GM12878 (cell line): ENCODE measurements around the gene VSTM4. TPM values are rescaled to one million over a fixed set of nuclear protein-coding genes. Genes with fewer than 3 reads are reported as not detected.

Experiments
- ATAC-seq: fragments of 200-7000 bp; cut with Tn5 transposase; 3 replicates; pipeline ENCODE4 v1.9.1; 2020; ENCODE audit warnings: mild to moderate bottlenecking, moderate library complexity
- BruUV-seq: library from RNA; stranded (reverse); fragments of 400-500 nt; replicated peaks from 2 replicates; lab custom pipeline; 2021; lab: Mats Ljungman, UMichigan
- CTCF ChIA-PET: fragments of 300-600 bp; sonication (Branson Sonifier 250); formaldehyde crosslinking; extraction: SDS; loops from one replicate; lab custom pipeline; 2021; ENCODE audit warnings: inconsistent platforms; lab: Yijun Ruan, JAX
- POLR2A ChIA-PET: fragments of 350-600 bp; formaldehyde crosslinking; extraction: SDS; loops from one replicate; lab custom pipeline; 2021; ENCODE audit warnings: inconsistent platforms; lab: Charles Lee
- RAD21 ChIA-PET: fragments of 300-600 bp; sonication (Branson Sonifier 250); formaldehyde crosslinking; loops from one replicate; lab custom pipeline; 2023; ENCODE audit warnings: antibody characterized with exemption; ENCODE audit not compliant: unreplicated experiment; lab: Charles Lee
- SMC1A ChIA-PET: fragments of 300-600 bp; sonication (Branson Sonifier 250); formaldehyde crosslinking; loops from one replicate; lab custom pipeline; 2023; ENCODE audit not compliant: unreplicated experiment, uncharacterized antibody; lab: Charles Lee
- DNase-seq: peaks from one replicate; pipeline ENCODE4 v3.0.0-alpha.2; 2011; ENCODE audit warnings: low read depth, low spot score
- FAIRE-seq: peaks from 3 replicates; lab custom pipeline; 2011; peaks lifted over from hg19 to GRCh38; lab: Jason Lieb, UNC
- H2AFZ ChIP-seq: 2 replicates; pipeline ENCODE4 v1.6.0; 2011; ENCODE audit warnings: low read depth, low read length, control low read depth; ENCODE audit not compliant: control insufficient read depth
- H3K27ac ChIP-seq: 2 replicates; pipeline ENCODE4 v1.5.1; 2011; ENCODE audit warnings: control low read depth; ENCODE audit not compliant: control insufficient read depth, insufficient read depth
- H3K27me3 ChIP-seq, 2 experiments: replicated peaks in 1 of 2; 2 replicates each; pipeline versions ENCODE4 v1.6.0 to v1.6.1; 2011; ENCODE audit warnings: low read length in 1 of 2; ENCODE audit not compliant: control insufficient read depth in 2 of 2, insufficient read depth in 2 of 2
- H3K36me3 ChIP-seq, 2 experiments: 2 replicates each; pipeline ENCODE4 v1.5.1; 2011; ENCODE audit warnings: low read length in 1 of 2; ENCODE audit not compliant: control insufficient read depth in 2 of 2, insufficient read depth in 2 of 2
- H3K4me1 ChIP-seq: 2 replicates; pipeline ENCODE4 v1.6.1; 2011; ENCODE audit warnings: mild to moderate bottlenecking, low read length, moderate library complexity, mixed read lengths; ENCODE audit not compliant: control insufficient read depth, insufficient read depth
- H3K4me2 ChIP-seq: 2 replicates; pipeline ENCODE4 v1.6.0; 2011; ENCODE audit warnings: control low read depth; ENCODE audit not compliant: control insufficient read depth, insufficient read depth
- H3K4me3 ChIP-seq: fragments of 200-600 bp; sonication (generic); 2 replicates; pipeline ENCODE4 v1.5.1; 2016
- H3K79me2 ChIP-seq: 2 replicates; pipeline ENCODE4 v1.6.0; 2011; ENCODE audit warnings: low read length; ENCODE audit not compliant: control insufficient read depth, insufficient read depth
- H3K9ac ChIP-seq: 2 replicates; pipeline ENCODE4 v1.8.0; 2011; ENCODE audit warnings: low read length, control low read depth, mixed read lengths; ENCODE audit not compliant: control insufficient read depth, insufficient read depth
- H3K9me3 ChIP-seq: replicated peaks from 3 replicates; pipeline ENCODE4 v1.5.1; 2011; ENCODE audit warnings: mild to moderate bottlenecking, low read length; ENCODE audit not compliant: control insufficient read depth, insufficient read depth
- H4K20me1 ChIP-seq: 2 replicates; pipeline ENCODE4 v1.6.0; 2011; ENCODE audit not compliant: control insufficient read depth, insufficient read depth
- BHLHE40 ChIP-seq, 2 experiments: fragments of 450-650 bp in 1 of 2; IDR thresholded peaks; 2 replicates each; pipeline ENCODE4 v1.6.1; 2011 to 2017; ENCODE audit warnings: low read depth in 2 of 2, borderline replicate concordance in 1 of 2, improper control_type of control experiment in 1 of 2, low read length in 1 of 2, mild to moderate bottlenecking in 1 of 2
- HDGF ChIP-seq: fragments of 450-650 bp; IDR thresholded peaks from 2 replicates; pipeline ENCODE4 v1.6.1; 2016; ENCODE audit warnings: antibody characterized with exemption
- KDM1A ChIP-seq: fragments of 200-600 bp; sonication (generic); IDR thresholded peaks from 2 replicates; pipeline ENCODE4 v1.6.1; 2016; ENCODE audit warnings: borderline replicate concordance
- KLF5 ChIP-seq: fragments of 450-650 bp; IDR thresholded peaks from 2 replicates; pipeline ENCODE4 v1.6.1; 2014; ENCODE audit warnings: mild to moderate bottlenecking; ENCODE audit not compliant: partially characterized antibody
- MTA3 ChIP-seq: IDR thresholded peaks from 2 replicates; pipeline ENCODE4 v1.6.1; 2012; ENCODE audit warnings: low read length, inconsistent platforms, borderline replicate concordance
- NR2C2 ChIP-seq: IDR thresholded peaks from 2 replicates; pipeline ENCODE4 v1.6.1; 2011; ENCODE audit warnings: borderline replicate concordance, low read depth; ENCODE audit not compliant: control insufficient read depth, insufficient read length
- RCOR1 ChIP-seq: conservative IDR thresholded peaks from 2 replicates; pipeline ENCODE4 v1.6.1; 2012; ENCODE audit warnings: low read depth, low read length, improper control_type of control experiment
- RELB ChIP-seq: fragments of 450-650 bp; IDR thresholded peaks from 2 replicates; pipeline ENCODE4 v1.6.1; 2017; ENCODE audit warnings: low read depth, mild to moderate bottlenecking, moderate library complexity
- SIN3A ChIP-seq: IDR thresholded peaks from 2 replicates; pipeline ENCODE4 v1.6.1; 2012; ENCODE audit warnings: low read depth, low read length, improper control_type of control experiment
- SP1 ChIP-seq: IDR thresholded peaks from one replicate; pipeline ENCODE4 v1.6.1; 2011; ENCODE audit warnings: low read depth, low read length
- TAF1 ChIP-seq: IDR thresholded peaks from 2 replicates; pipeline ENCODE4 v1.6.1; 2011; ENCODE audit warnings: mild to moderate bottlenecking, low read depth, low read length, borderline replicate concordance
- WRNIP1 ChIP-seq: IDR thresholded peaks from 2 replicates; pipeline ENCODE4 v1.6.1; 2011; ENCODE audit warnings: low read depth, low read length, improper control_type of control experiment, borderline replicate concordance
- ZBTB33 ChIP-seq: fragments of 450-650 bp; IDR thresholded peaks from 2 replicates; pipeline ENCODE4 v1.6.1; 2017; ENCODE audit warnings: mild to moderate bottlenecking
- ZNF622 ChIP-seq: fragments of 450-650 bp; IDR thresholded peaks from 2 replicates; pipeline ENCODE4 v1.6.1; 2017; ENCODE audit warnings: mild to moderate bottlenecking, inconsistent platforms
- ZZZ3 ChIP-seq: IDR thresholded peaks from 2 replicates; pipeline ENCODE4 v1.6.1; 2011; ENCODE audit warnings: low read depth; ENCODE audit not compliant: control insufficient read depth, insufficient read length
- WGBS: methylation state at CpG from one replicate; pipeline ENCODE4 v1.1.6; 2016; ENCODE audit warnings: low lambda C conversion rate; ENCODE audit not compliant: insufficient replicate concordance, insufficient coverage; ENCODE audit errors: missing lambda C conversion rate; 5-methylcytosine and 5-hydroxymethylcytosine counted together
- in situ Hi-C: fragments of 300-500 bp; cut with MboI; formaldehyde crosslinking; loops from 9 replicates; pipeline ENCODE4 v1.14.3; 2018; ENCODE audit warnings: mixed read lengths
- intact Hi-C: fragments of 100-400 bp; cut with micrococcal nuclease; formaldehyde crosslinking; loops from one replicate; pipeline ENCODE4 v1.14.2; 2022; ENCODE audit not compliant: unreplicated experiment
- polyA plus RNA-seq, 11 experiments: library from polyadenylated mRNA; depleted of rRNA in 4 of 11; unstranded in 6 of 11; stranded (reverse) in 5 of 11; fragments of >200 nt; fragmentation: Nextera tagmentation in 4 of 11; fragmentation: Illumina TruSeq in 1 of 11; extraction: Ambion mirVana in 4 of 11; extraction: Trizol in 1 of 11; gene quantifications; 1 replicate in 1 of 11; 2 replicates in 10 of 11; pipeline versions ENCODE4 v1.2.1 to v1.2.3, GENCODE V29; 2011 to 2016; ENCODE audit warnings: inconsistent platforms in 2 of 11, missing spikeins in 2 of 11, low read depth in 1 of 11
- total RNA-seq, 4 experiments: library from RNA; depleted of rRNA in 3 of 4; stranded (reverse); fragments of >200 nt in 3 of 4; fragmentation: Illumina TruSeq in 1 of 4; extraction: Trizol in 1 of 4; gene quantifications; 2 replicates each; pipeline versions ENCODE4 v1.2.1 to v1.2.3, GENCODE V29; 2013 to 2021
- TF ChIP-seq, protein P1 (sequence below): fragments of 450-650 bp; IDR thresholded peaks from 2 replicates; pipeline ENCODE4 v1.6.1; 2018; ENCODE audit warnings: borderline replicate concordance, mild to moderate bottlenecking; ENCODE audit not compliant: partially characterized antibody
- TF ChIP-seq, protein P2 (sequence below): fragments of 450-650 bp; IDR thresholded peaks from 2 replicates; pipeline ENCODE4 v1.6.1; 2016; ENCODE audit warnings: mild to moderate bottlenecking

Gene VSTM4
- total and polyA plus RNA-seq, 10 of the 15 experiments (the other 5 are each of a cell fraction or from before 2014, with no cell fraction given), result 0.01 to 0.14 (median 0.02) TPM; not detected in 7

- Histone ChIP-seq H3K4me2 (no peak overlapping the region), H3K27ac (no peak overlapping the region), H3K9ac (no peak overlapping the region), H3K4me3 (no peak overlapping the region), H3K4me1 (no peaks in the 10 kb centered on the region), H2AFZ (no peak overlapping the region), H4K20me1 (no peaks in the 10 kb centered on the region), H3K36me3 (no peaks in the 10 kb centered on the region), H3K27me3 (no peaks in the 10 kb centered on the region), H3K79me2 (no peaks in the 10 kb centered on the region), H3K9me3 (no peaks in the 10 kb centered on the region)
- ChIA-PET RAD21 (interaction anchor here (0.8 to 0.9 kb wide), 3 partner anchors 13 to 76 kb away, joined by 3 read pairs; no protein-coding TSS in a partner anchor), CTCF (no interaction called here), POLR2A (interaction anchor here (1.1 to 1.2 kb wide), 2 partner anchors 10 to 76 kb away, joined by 4 read pairs; no protein-coding TSS in a partner anchor), SMC1A (interaction anchor here (1.1 to 2.4 kb wide), 3 partner anchors 9 to 13 kb away, joined by 3 to 8 read pairs (median 5); no protein-coding TSS in a partner anchor)
- WGBS, result 13% methylated on average over 4 of the region's 4 CpGs
- FAIRE-seq (no peak), DNase-seq (no peak), ATAC-seq (no peak)
- intact Hi-C loops (no loop called here), in situ Hi-C loops (no loop called here)
- no TSS peak for BruUV-seq
- TF ChIP-seq MTA3, result no peak
- TF ChIP-seq HDGF, result no peak
- no peak for TF ChIP-seq SP1
- TF ChIP-seq KDM1A, result no peak
- no peak for TF ChIP-seq WRNIP1
- TF ChIP-seq, protein P1, sequence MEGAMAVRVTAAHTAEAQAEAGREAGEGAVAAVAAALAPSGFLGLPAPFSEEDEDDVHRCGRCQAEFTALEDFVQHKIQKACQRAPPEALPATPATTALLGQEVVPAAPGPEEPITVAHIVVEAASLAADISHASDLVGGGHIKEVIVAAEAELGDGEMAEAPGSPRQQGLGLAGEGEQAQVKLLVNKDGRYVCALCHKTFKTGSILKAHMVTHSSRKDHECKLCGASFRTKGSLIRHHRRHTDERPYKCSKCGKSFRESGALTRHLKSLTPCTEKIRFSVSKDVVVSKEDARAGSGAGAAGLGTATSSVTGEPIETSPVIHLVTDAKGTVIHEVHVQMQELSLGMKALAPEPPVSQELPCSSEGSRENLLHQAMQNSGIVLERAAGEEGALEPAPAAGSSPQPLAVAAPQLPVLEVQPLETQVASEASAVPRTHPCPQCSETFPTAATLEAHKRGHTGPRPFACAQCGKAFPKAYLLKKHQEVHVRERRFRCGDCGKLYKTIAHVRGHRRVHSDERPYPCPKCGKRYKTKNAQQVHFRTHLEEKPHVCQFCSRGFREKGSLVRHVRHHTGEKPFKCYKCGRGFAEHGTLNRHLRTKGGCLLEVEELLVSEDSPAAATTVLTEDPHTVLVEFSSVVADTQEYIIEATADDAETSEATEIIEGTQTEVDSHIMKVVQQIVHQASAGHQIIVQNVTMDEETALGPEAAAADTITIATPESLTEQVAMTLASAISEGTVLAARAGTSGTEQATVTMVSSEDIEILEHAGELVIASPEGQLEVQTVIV, result no peak
- TF ChIP-seq RELB, result no peak
- TF ChIP-seq ZBTB33, result no peak
- TF ChIP-seq, protein P2, sequence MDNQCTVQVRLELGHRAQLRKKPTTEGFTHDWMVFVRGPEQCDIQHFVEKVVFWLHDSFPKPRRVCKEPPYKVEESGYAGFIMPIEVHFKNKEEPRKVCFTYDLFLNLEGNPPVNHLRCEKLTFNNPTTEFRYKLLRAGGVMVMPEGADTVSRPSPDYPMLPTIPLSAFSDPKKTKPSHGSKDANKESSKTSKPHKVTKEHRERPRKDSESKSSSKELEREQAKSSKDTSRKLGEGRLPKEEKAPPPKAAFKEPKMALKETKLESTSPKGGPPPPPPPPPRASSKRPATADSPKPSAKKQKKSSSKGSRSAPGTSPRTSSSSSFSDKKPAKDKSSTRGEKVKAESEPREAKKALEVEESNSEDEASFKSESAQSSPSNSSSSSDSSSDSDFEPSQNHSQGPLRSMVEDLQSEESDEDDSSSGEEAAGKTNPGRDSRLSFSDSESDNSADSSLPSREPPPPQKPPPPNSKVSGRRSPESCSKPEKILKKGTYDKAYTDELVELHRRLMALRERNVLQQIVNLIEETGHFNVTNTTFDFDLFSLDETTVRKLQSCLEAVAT, result no peak
- no peak for TF ChIP-seq ZNF622
- TF ChIP-seq SIN3A, result no peak
- no peak for TF ChIP-seq NR2C2
- TF ChIP-seq BHLHE40 (IDR thresholded peaks at IDR 0.05; ENCODE audit: borderline replicate concordance in 1 of 2, low read depth in 2 of 2, low read length in 1 of 2), result no peak
- no peak for TF ChIP-seq KLF5
- no peak for TF ChIP-seq TAF1
- no peak for TF ChIP-seq ZZZ3
- TF ChIP-seq RCOR1, result no peak
Observed at GRCh38 chr10:49128854-49129253, 13.5 kb upstream of the VSTM4 start.
